IMR-90 (cell line): ENCODE results near the gene RFTN1. TPM values are rescaled to one million over a fixed set of nuclear protein-coding genes. Genes with fewer than 3 reads are reported as not detected.

Experiments
- ATAC-seq: fragments of 200-7000 bp; cut with Tn5 transposase; 2 replicates; pipeline ENCODE4 v1.9.1; 2020; ENCODE audit warnings: low read depth, mild to moderate bottlenecking, moderate library complexity
- BruUV-seq: library from RNA; stranded (reverse); fragments of 400-500 nt; replicated peaks from 2 replicates; lab custom pipeline; 2021; lab: Mats Ljungman, UMichigan
- CTCF ChIA-PET: fragments of 300-600 bp; formaldehyde crosslinking; extraction: SDS; loops from one replicate; lab custom pipeline; 2021; ENCODE audit warnings: antibody characterized with exemption; lab: Yijun Ruan, JAX
- POLR2A ChIA-PET: fragments of 300-600 bp; sonication (Branson Sonifier 250); formaldehyde crosslinking; loops from one replicate; lab custom pipeline; 2022; ENCODE audit warnings: antibody characterized with exemption; ENCODE audit not compliant: unreplicated experiment; lab: Charles Lee
- DNase-seq: peaks from one replicate; pipeline ENCODE4 v3.0.0; 2013
- H2AFZ ChIP-seq: replicated peaks from 2 replicates; pipeline ENCODE3; 2013; ENCODE audit warnings: low read length, mild to moderate bottlenecking; ENCODE audit not compliant: poor library complexity
- H2AK5ac ChIP-seq: 2 replicates; pipeline ENCODE4 v1.6.1; 2013; ENCODE audit warnings: low read depth, low read length, inconsistent platforms
- H2AK9ac ChIP-seq: replicated peaks from 2 replicates; pipeline ENCODE3; 2013; ENCODE audit warnings: mild to moderate bottlenecking, low read depth, low read length, moderate library complexity; ENCODE audit not compliant: poor library complexity
- H2BK120ac ChIP-seq: 2 replicates; pipeline ENCODE4 v1.6.1; 2013; ENCODE audit warnings: low read depth, low read length, inconsistent platforms
- H2BK15ac ChIP-seq: 3 replicates; pipeline ENCODE4 v1.6.1; 2013; ENCODE audit warnings: low read depth, low read length, inconsistent platforms
- H2BK20ac ChIP-seq: 2 replicates; pipeline ENCODE4 v1.6.1; 2013; ENCODE audit warnings: low read depth, mild to moderate bottlenecking, inconsistent platforms, low read length, moderate library complexity
- H2BK5ac ChIP-seq: 2 replicates; pipeline ENCODE4 v1.6.1; 2013; ENCODE audit warnings: mild to moderate bottlenecking, low read depth, low read length, inconsistent platforms; ENCODE audit not compliant: poor library complexity, severe bottlenecking
- H3K14ac ChIP-seq: replicated peaks from 2 replicates; pipeline ENCODE4 v1.6.1; 2013; ENCODE audit warnings: low read depth, low read length, inconsistent platforms
- H3K18ac ChIP-seq: 2 replicates; pipeline ENCODE4 v1.6.1; 2013; ENCODE audit warnings: low read depth, low read length, control low read depth
- H3K23ac ChIP-seq: 2 replicates; pipeline ENCODE4 v1.6.1; 2013; ENCODE audit warnings: low read depth, low read length, inconsistent platforms
- H3K27ac ChIP-seq: 2 replicates; pipeline ENCODE4 v1.5.1; 2013; ENCODE audit warnings: mild to moderate bottlenecking, control low read depth, low read length; ENCODE audit not compliant: insufficient read depth
- H3K27me3 ChIP-seq: 2 replicates; pipeline ENCODE4 v1.6.1; 2013; ENCODE audit warnings: low read length; ENCODE audit not compliant: control insufficient read depth, insufficient read depth
- H3K36me3 ChIP-seq: 2 replicates; pipeline ENCODE4 v1.6.1; 2013; ENCODE audit warnings: low read length, mixed read lengths; ENCODE audit not compliant: control insufficient read depth, insufficient read depth
- H3K4ac ChIP-seq: 2 replicates; pipeline ENCODE4 v1.6.1; 2013; ENCODE audit warnings: low read depth, low read length, inconsistent platforms
- H3K4me1 ChIP-seq: 2 replicates; pipeline ENCODE4 v1.6.1; 2013; ENCODE audit warnings: low read length, mixed read lengths; ENCODE audit not compliant: control insufficient read depth, insufficient read depth
- H3K4me2 ChIP-seq: 2 replicates; pipeline ENCODE4 v1.6.1; 2013; ENCODE audit warnings: low read depth, mild to moderate bottlenecking, control low read depth, low read length, moderate library complexity
- H3K4me3 ChIP-seq: 2 replicates; pipeline ENCODE4 v1.5.1; 2013; ENCODE audit warnings: low read depth, mild to moderate bottlenecking, control low read depth, low read length, moderate library complexity; ENCODE audit not compliant: insufficient read depth
- H3K56ac ChIP-seq: 2 replicates; pipeline ENCODE4 v1.6.1; 2013; ENCODE audit warnings: low read length, inconsistent platforms; ENCODE audit not compliant: insufficient read depth; ENCODE audit errors: extremely low read depth
- H3K79me1 ChIP-seq, 2 experiments: 2 replicates each; pipeline ENCODE4 v1.6.1; 2013; ENCODE audit warnings: low read length in 2 of 2, inconsistent platforms in 1 of 2, low read depth in 1 of 2
- H3K9ac ChIP-seq: 2 replicates; pipeline ENCODE4 v1.6.1; 2013; ENCODE audit warnings: low read depth, low read length, control low read depth
- H3K9me1 ChIP-seq: 2 replicates; pipeline ENCODE4 v1.6.1; 2013; ENCODE audit warnings: low read length, inconsistent platforms; ENCODE audit not compliant: insufficient read depth
- H3K9me3 ChIP-seq: 2 replicates; pipeline ENCODE4 v1.6.1; 2013; ENCODE audit warnings: low read length; ENCODE audit not compliant: control insufficient read depth, insufficient read depth
- H4K20me1 ChIP-seq: 2 replicates; pipeline ENCODE4 v1.6.1; 2013; ENCODE audit warnings: low read length, inconsistent platforms; ENCODE audit not compliant: insufficient read depth
- H4K5ac ChIP-seq: 2 replicates; pipeline ENCODE4 v1.6.1; 2013; ENCODE audit warnings: mild to moderate bottlenecking, low read depth, low read length, control low read depth
- H4K8ac ChIP-seq, 2 experiments: 2 replicates each; pipeline ENCODE4 v1.6.1; 2013; ENCODE audit warnings: low read depth in 2 of 2, low read length in 2 of 2, control low read depth in 1 of 2, inconsistent platforms in 1 of 2
- H4K91ac ChIP-seq: 2 replicates; pipeline ENCODE4 v1.6.1; 2013; ENCODE audit warnings: low read depth, low read length, inconsistent platforms; ENCODE audit not compliant: insufficient read depth
- FOS ChIP-seq: fragments of 150-350 bp; IDR thresholded peaks from 2 replicates; pipeline ENCODE4 v1.6.1; 2016; ENCODE audit warnings: low read depth, low read length
- MAFK ChIP-seq: IDR thresholded peaks from 2 replicates; pipeline ENCODE4 v1.6.1; 2012; ENCODE audit warnings: low read depth, low read length, improper control_type of control experiment
- MXI1 ChIP-seq: IDR thresholded peaks from 2 replicates; pipeline ENCODE4 v1.6.1; 2012; ENCODE audit warnings: low read depth, mild to moderate bottlenecking, low read length, moderate library complexity, borderline replicate concordance
- RAD21 ChIP-seq: IDR thresholded peaks from 2 replicates; pipeline ENCODE4 v1.6.1; 2012; ENCODE audit warnings: low read length, improper control_type of control experiment
- SMC3 ChIP-seq: fragments of 150-350 bp; IDR thresholded peaks from 2 replicates; pipeline ENCODE4 v1.6.1; 2016; ENCODE audit warnings: low read depth, mild to moderate bottlenecking, antibody characterized with exemption, low read length, moderate library complexity
- WGBS, 2 experiments: methylation state at CpG; one replicate each; pipeline versions ENCODE4 v1.1.5 to v1.1.7; 2013; ENCODE audit warnings: missing lambda C conversion rate in 2 of 2; ENCODE audit not compliant: insufficient read length in 1 of 2; ENCODE audit errors: extremely low coverage in 2 of 2; 5-methylcytosine and 5-hydroxymethylcytosine counted together
- dilution Hi-C: fragments of 300-500 bp; cut with HindIII; formaldehyde crosslinking; loops from one replicate; pipeline ENCODE4 v1.14.3; 2018; ENCODE audit warnings: low sequenced_read_pairs; ENCODE audit not compliant: unreplicated experiment
- in situ Hi-C: fragments of 300-500 bp; cut with MboI; formaldehyde crosslinking; loops from 3 replicates; pipeline ENCODE4 v1.14.3; 2019; ENCODE audit warnings: low sequenced_read_pairs, inconsistent platforms, mixed read lengths
- intact Hi-C: fragments of 100-400 bp; cut with micrococcal nuclease; formaldehyde crosslinking; loops from 2 replicates; pipeline ENCODE4 v1.10.0; 2022
- polyA plus RNA-seq, 3 experiments: library from polyadenylated mRNA; depleted of rRNA; stranded (reverse); fragments of >200 nt; gene quantifications; 2 replicates each; pipeline ENCODE4 v1.2.3, GENCODE V29; 2012; ENCODE audit warnings: low replicate concordance in 1 of 3
- total RNA-seq: library from RNA; depleted of rRNA; stranded (reverse); fragments of >200 nt; gene quantifications from 2 replicates; pipeline ENCODE4 v1.2.3, GENCODE V29; 2012
- TF ChIP-seq, protein P1 (sequence below): fragments of 150-350 bp; IDR thresholded peaks from 2 replicates; pipeline ENCODE4 v1.6.1; 2017; ENCODE audit warnings: mild to moderate bottlenecking, antibody characterized with exemption, low read length, low read depth
- TF ChIP-seq, protein P2 (sequence below): fragments of 150-350 bp; IDR thresholded peaks from 2 replicates; pipeline ENCODE4 v1.6.1; 2016; ENCODE audit warnings: low read depth, mild to moderate bottlenecking, low read length, moderate library complexity, borderline replicate concordance
- TF ChIP-seq, protein P3 (sequence below): conservative IDR thresholded peaks from 2 replicates; pipeline ENCODE4 v1.5.1; 2012; ENCODE audit warnings: mild to moderate bottlenecking, low read depth, low read length, improper control_type of control experiment

Gene RFTN1
- total and polyA plus RNA-seq, 2 of the 4 experiments (the other 2 are of a cell fraction) = 45.0 to 52.0 TPM

DNA sequence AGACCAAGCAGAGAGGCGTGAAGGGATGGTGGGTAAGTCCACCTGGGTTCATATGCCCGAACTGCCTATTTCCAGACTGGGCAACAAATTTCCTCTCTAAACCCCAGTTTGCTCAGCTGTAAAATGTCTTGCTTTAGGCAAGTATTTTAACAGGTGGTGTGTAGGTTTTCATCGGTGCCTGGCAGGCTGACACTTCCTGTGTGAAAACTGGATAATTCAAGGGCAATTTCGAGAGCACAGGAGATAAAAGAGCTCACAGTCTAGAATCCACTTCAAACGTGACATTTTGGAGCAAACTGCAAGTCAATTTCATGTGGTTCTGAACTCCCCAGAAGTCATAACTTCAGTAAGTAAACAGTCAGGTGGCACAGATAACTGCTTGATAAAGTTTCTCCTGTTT is 136.3 kb downstream of the RFTN1 start:
- Histone ChIP-seq H3K14ac (no peak overlapping the region), H3K56ac (no peak overlapping the region), H3K9me3 (peaks cover 6% of the 10 kb centered on the region; the same call in 1 of the 2 replicates), H3K27me3 (no peaks in the 10 kb centered on the region), H3K9ac (no peak overlapping the region), H4K8ac (no peak overlapping the region), H2BK20ac (0 out of 2 replicates have a peak overlapping the region, but pooled peaks have one; percentile 18), H2BK120ac (no peak overlapping the region), H3K18ac (no peak overlapping the region), H2AK9ac (no peak overlapping the region), H3K27ac (no peak overlapping the region), H2AK5ac (no peak overlapping the region; the same call in 1 of the 2 replicates), H4K20me1 (peaks cover 7% of the 10 kb centered on the region; the same call in 1 of the 2 replicates), H3K4me1 (peaks cover 22% of the 10 kb centered on the region), H3K36me3 (peaks cover 30% of the 10 kb centered on the region), H3K4ac (peak overlapping the region; percentile 1; the same call in 1 of the 2 replicates), H3K23ac (no peak overlapping the region), H4K5ac (no peak overlapping the region), H2BK15ac (no peak overlapping the region), H3K4me2 (no peak overlapping the region), H2BK5ac (no peak overlapping the region), H3K9me1 (peaks cover 18% of the 10 kb centered on the region), H3K79me1 (peaks cover 21 to 52% of the 10 kb centered on the region in 2 experiments; a peak in 3 of 4 replicates), H2AFZ (no peak overlapping the region), H4K91ac (0 out of 2 replicates have a peak overlapping the region, but pooled peaks have one; percentile 5), H3K4me3 (no peak overlapping the region)
- intact Hi-C loops = no loop called here
- CTCF ChIA-PET = no interaction called here
- ATAC-seq (no peak), DNase-seq (no peak)
- dilution Hi-C loops = no loop called here
- WGBS, 2 experiments = 60% methylated on average over 1 of the region's 5 CpGs; no CpG with 5 or more reads in 1 of the 2 experiments
- no TSS peak for BruUV-seq
- POLR2A ChIA-PET = no interaction called here
- no peak for TF ChIP-seq RAD21
- TF ChIP-seq, protein P1, sequence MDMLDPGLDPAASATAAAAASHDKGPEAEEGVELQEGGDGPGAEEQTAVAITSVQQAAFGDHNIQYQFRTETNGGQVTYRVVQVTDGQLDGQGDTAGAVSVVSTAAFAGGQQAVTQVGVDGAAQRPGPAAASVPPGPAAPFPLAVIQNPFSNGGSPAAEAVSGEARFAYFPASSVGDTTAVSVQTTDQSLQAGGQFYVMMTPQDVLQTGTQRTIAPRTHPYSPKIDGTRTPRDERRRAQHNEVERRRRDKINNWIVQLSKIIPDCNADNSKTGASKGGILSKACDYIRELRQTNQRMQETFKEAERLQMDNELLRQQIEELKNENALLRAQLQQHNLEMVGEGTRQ = no peak
- TF ChIP-seq MAFK = no peak
- TF ChIP-seq, protein P2, sequence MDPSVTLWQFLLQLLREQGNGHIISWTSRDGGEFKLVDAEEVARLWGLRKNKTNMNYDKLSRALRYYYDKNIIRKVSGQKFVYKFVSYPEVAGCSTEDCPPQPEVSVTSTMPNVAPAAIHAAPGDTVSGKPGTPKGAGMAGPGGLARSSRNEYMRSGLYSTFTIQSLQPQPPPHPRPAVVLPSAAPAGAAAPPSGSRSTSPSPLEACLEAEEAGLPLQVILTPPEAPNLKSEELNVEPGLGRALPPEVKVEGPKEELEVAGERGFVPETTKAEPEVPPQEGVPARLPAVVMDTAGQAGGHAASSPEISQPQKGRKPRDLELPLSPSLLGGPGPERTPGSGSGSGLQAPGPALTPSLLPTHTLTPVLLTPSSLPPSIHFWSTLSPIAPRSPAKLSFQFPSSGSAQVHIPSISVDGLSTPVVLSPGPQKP = no peak
- no peak for TF ChIP-seq SMC3
- no peak for TF ChIP-seq MXI1
- TF ChIP-seq FOS = no peak
- TF ChIP-seq, protein P3, sequence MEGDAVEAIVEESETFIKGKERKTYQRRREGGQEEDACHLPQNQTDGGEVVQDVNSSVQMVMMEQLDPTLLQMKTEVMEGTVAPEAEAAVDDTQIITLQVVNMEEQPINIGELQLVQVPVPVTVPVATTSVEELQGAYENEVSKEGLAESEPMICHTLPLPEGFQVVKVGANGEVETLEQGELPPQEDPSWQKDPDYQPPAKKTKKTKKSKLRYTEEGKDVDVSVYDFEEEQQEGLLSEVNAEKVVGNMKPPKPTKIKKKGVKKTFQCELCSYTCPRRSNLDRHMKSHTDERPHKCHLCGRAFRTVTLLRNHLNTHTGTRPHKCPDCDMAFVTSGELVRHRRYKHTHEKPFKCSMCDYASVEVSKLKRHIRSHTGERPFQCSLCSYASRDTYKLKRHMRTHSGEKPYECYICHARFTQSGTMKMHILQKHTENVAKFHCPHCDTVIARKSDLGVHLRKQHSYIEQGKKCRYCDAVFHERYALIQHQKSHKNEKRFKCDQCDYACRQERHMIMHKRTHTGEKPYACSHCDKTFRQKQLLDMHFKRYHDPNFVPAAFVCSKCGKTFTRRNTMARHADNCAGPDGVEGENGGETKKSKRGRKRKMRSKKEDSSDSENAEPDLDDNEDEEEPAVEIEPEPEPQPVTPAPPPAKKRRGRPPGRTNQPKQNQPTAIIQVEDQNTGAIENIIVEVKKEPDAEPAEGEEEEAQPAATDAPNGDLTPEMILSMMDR = no peak
- in situ Hi-C loops = no loop called here
